Gastroesophageal sphincter (tissue), 4 donors: Measurements from ENCODE around the gene CSMD2. TPM values are rescaled to one million over a fixed set of nuclear protein-coding genes. Genes with fewer than 3 reads are reported as not detected.

ENCODE experiments used
- ATAC-seq: fragments of 150-250 bp; one replicate; pipeline ENCODE4 v1.9.1; 2016; ENCODE audit warnings: mild to moderate bottlenecking, moderate library complexity
- H3K27ac ChIP-seq, 4 donors: fragments of 200-600 bp; sonication (generic) in 3 of 4; 1 replicate in 3 of 4; 2 replicates in 1 of 4; pipeline ENCODE4 v1.5.1; 2016 to 2019
- H3K27me3 ChIP-seq: fragments of 200-600 bp; sonication (generic); one replicate; pipeline ENCODE4 v1.5.1; 2019
- H3K36me3 ChIP-seq, 2 donors: fragments of 200-600 bp; sonication (generic); one replicate each; pipeline ENCODE4 v1.5.1; 2019; ENCODE audit warnings: control low read depth in 1 of 2
- H3K4me1 ChIP-seq, 3 donors: fragments of 200-600 bp; sonication (generic); 1 replicate in 2 of 3; 2 replicates in 1 of 3; pipeline ENCODE4 v1.5.1; 2016 to 2019; ENCODE audit warnings: control low read depth in 2 of 3
- H3K4me3 ChIP-seq, 2 donors: fragments of 200-600 bp; sonication (generic); one replicate each; pipeline ENCODE4 v1.5.1; 2019; ENCODE audit warnings: mild to moderate bottlenecking in 1 of 2, moderate library complexity in 1 of 2
- H3K9me3 ChIP-seq, 3 donors: fragments of 200-600 bp; sonication (generic); one replicate each; pipeline ENCODE4 v1.5.1; 2017 to 2019; ENCODE audit warnings: control low read depth in 2 of 3
- CTCF ChIP-seq, 4 experiments: fragments of 200-600 bp in 2 of 4; fragments of 450-650 bp in 2 of 4; sonication (generic) in 1 of 4; IDR thresholded peaks; one replicate each; pipeline ENCODE4 v1.5.1; 2017 to 2019; ENCODE audit warnings: antibody characterized with exemption in 4 of 4, mild to moderate bottlenecking in 2 of 4, moderate library complexity in 2 of 4
- EP300 ChIP-seq: sonication (generic); formaldehyde crosslinking; IDR thresholded peaks from one replicate; pipeline ENCODE4 v1.6.1; 2017; ENCODE audit warnings: antibody characterized with exemption, mild to moderate bottlenecking
- POLR2A ChIP-seq, 2 donors: fragments of 450-650 bp; IDR thresholded peaks; one replicate each; pipeline ENCODE4 v1.6.1; 2017; ENCODE audit warnings: antibody characterized with exemption in 2 of 2, mild to moderate bottlenecking in 2 of 2, moderate library complexity in 1 of 2
- POLR2AphosphoS5 ChIP-seq: sonication (generic); formaldehyde crosslinking; IDR thresholded peaks from one replicate; pipeline ENCODE4 v1.6.1; 2017; ENCODE audit warnings: antibody characterized with exemption
- WGBS, 2 donors: methylation state at CpG; one replicate each; pipeline ENCODE4 v1.1.5; 2018; ENCODE audit warnings: low coverage in 1 of 2; 5-methylcytosine and 5-hydroxymethylcytosine counted together
- total RNA-seq, 4 donors: library from RNA; depleted of rRNA; stranded (reverse); fragments of >200 nt; gene quantifications; one replicate each; pipeline ENCODE4 v1.1.0, GENCODE V29; 2016

Gene CSMD2
- total RNA-seq, 4 donors from 2014 or later: 0.22 to 2.5 (median 0.37) TPM

- TF ChIP-seq EP300 (no peak), POLR2A (IDR thresholded peaks at IDR 0.05) (no peak), CTCF (IDR thresholded peaks at IDR 0.05) (no peak), POLR2AphosphoS5 (no peak)
- no peak overlapping the region for H3K4me3 ChIP-seq
- peaks cover 0 to 7% (median 0%) of the 10 kb centered on the region in 3 donors for H3K4me1 ChIP-seq
- peaks cover 85% of the 10 kb centered on the region for H3K27me3 ChIP-seq
- H3K9me3 ChIP-seq: no peaks in the 10 kb centered on the region
- ATAC-seq: no peak
- H3K36me3 ChIP-seq: no peaks in the 10 kb centered on the region
- no peak overlapping the region for H3K27ac ChIP-seq
- WGBS, 2 donors: 50% methylated on average over 2 of the region's 2 CpGs; no CpG with 5 or more reads in 1 of the 2 donors
Measured at GRCh38 chr1:34178072-34178471, 13.0 kb upstream of the CSMD2 start.

GRCh38 chr1:34176830-34177603 is 12.0 kb upstream of the CSMD2 start, which contains the start of gene C1orf94:
Gene C1orf94 (plus strand): TSS chr1:34176907. CDS start chr1:34177790, 883 bp downstream.
- Histone ChIP-seq H3K36me3 (no peaks in the 10 kb centered on the region), H3K9me3 (no peaks in the 10 kb centered on the region), H3K4me1 (peaks cover 0 to 7% (median 0%) of the 10 kb centered on the region in 3 donors), H3K27ac (no peak within 1 kb of the TSS), H3K4me3 (no peak within 1 kb of the TSS), H3K27me3 (peaks cover 82% of the 10 kb centered on the region)
- WGBS, 2 donors: 0 to 5% methylated on average over 2 to 4 of the region's 58 CpGs
- no peak for ATAC-seq
- no peak for TF ChIP-seq EP300
- no peak for TF ChIP-seq POLR2AphosphoS5
- TF ChIP-seq CTCF (IDR thresholded peaks at IDR 0.05): no peak
- no peak for TF ChIP-seq POLR2A (IDR thresholded peaks at IDR 0.05)

GRCh38 chr1:34175744-34176143 is 10.7 kb upstream of the CSMD2 start:
- Histone ChIP-seq H3K27ac (no peak overlapping the region), H3K4me3 (no peak overlapping the region), H3K9me3 (no peaks in the 10 kb centered on the region), H3K4me1 (peaks cover 0 to 7% (median 0%) of the 10 kb centered on the region in 3 donors), H3K36me3 (no peaks in the 10 kb centered on the region), H3K27me3 (peaks cover 90% of the 10 kb centered on the region)
- TF ChIP-seq POLR2A (IDR thresholded peaks at IDR 0.05): no peak
- no peak for TF ChIP-seq POLR2AphosphoS5
- TF ChIP-seq EP300: no peak
- TF ChIP-seq CTCF (IDR thresholded peaks at IDR 0.05): no peak
- ATAC-seq: no peak
- 92 to 94% methylated on average over 5 to 6 of the region's 6 CpGs for WGBS, 2 donors

GRCh38 chr1:34167389-34167788 is 2.4 kb upstream of the CSMD2 start:
- Histone ChIP-seq H3K4me3 (no peak overlapping the region), H3K36me3 (no peaks in the 10 kb centered on the region), H3K9me3 (no peaks in the 10 kb centered on the region), H3K4me1 (peaks cover 3 to 49% (median 32%) of the 10 kb centered on the region in 3 donors), H3K27me3 (peaks cover 99% of the 10 kb centered on the region), H3K27ac (no peak overlapping the region)
- ATAC-seq: no peak
- TF ChIP-seq EP300: no peak
- TF ChIP-seq POLR2AphosphoS5: no peak
- TF ChIP-seq CTCF (IDR thresholded peaks at IDR 0.05): no peak
- no peak for TF ChIP-seq POLR2A (IDR thresholded peaks at IDR 0.05)
- 5 to 23% methylated on average over 5 of the region's 13 CpGs for WGBS, 2 donors
